Skin of body (tissue), 2 donors: ENCODE data around the gene GRK5. TPM values are rescaled to one million over a fixed set of nuclear protein-coding genes. Genes with fewer than 3 reads are reported as not detected.

Experiments used
- DNase-seq: peaks from one replicate; lab custom pipeline; 2025; lab: John Stamatoyannopoulos, UW
- total RNA-seq: library from RNA; depleted of rRNA; stranded (reverse); fragments of >200 nt; gene quantifications from one replicate; pipeline ENCODE4 v1.2.3, GENCODE V29; 2014

GRK5 gene
- total RNA-seq, 1 donor from 2014 or later, result 10.7 TPM

GRCh38 chr10:119315128-119316001 is 108.0 kb downstream of the GRK5 start:
- no peak for DNase-seq

- DNase-seq, result no peak
Observed at GRCh38 chr10:119316002-119316358, 108.6 kb downstream of the GRK5 start.

- no peak for DNase-seq
Observed at GRCh38 chr10:119316729-119317097, 109.3 kb downstream of the GRK5 start.

- no peak for DNase-seq
Observed at GRCh38 chr10:119318411-119319160, 111.2 kb downstream of the GRK5 start.

- DNase-seq, result no peak
Observed at GRCh38 chr10:119319161-119319919, 112.0 kb downstream of the GRK5 start.

GRCh38 chr10:119319920-119320258 is 112.5 kb downstream of the GRK5 start:
- no peak for DNase-seq

- DNase-seq, result no peak
Observed at GRCh38 chr10:119320981-119321380, 113.6 kb downstream of the GRK5 start.

- DNase-seq, result no peak
Observed at GRCh38 chr10:119323085-119324016, 116.0 kb downstream of the GRK5 start.

- no peak for DNase-seq
Observed at GRCh38 chr10:119325131-119325530, 117.8 kb downstream of the GRK5 start.

GRCh38 chr10:119326167-119326566 is 118.8 kb downstream of the GRK5 start:
- no peak for DNase-seq

GRCh38 chr10:119327096-119327745 is 119.8 kb downstream of the GRK5 start:
- no peak for DNase-seq

GRCh38 chr10:119328223-119328622 is 120.9 kb downstream of the GRK5 start:
- no peak for DNase-seq

GRCh38 chr10:119330342-119330741 is 123.0 kb downstream of the GRK5 start:
- DNase-seq, result no peak

- DNase-seq, result no peak
Observed at GRCh38 chr10:119331061-119331460, 123.7 kb downstream of the GRK5 start.

GRCh38 chr10:119333146-119333792 is 125.9 kb downstream of the GRK5 start:
- no peak for DNase-seq

GRCh38 chr10:119335671-119336353 is 128.4 kb downstream of the GRK5 start:
- DNase-seq, result no peak

GRCh38 chr10:119336599-119336998 is 129.2 kb downstream of the GRK5 start:
- DNase-seq, result no peak

- DNase-seq, result no peak
Observed at GRCh38 chr10:119337223-119337622, 129.9 kb downstream of the GRK5 start.

- no peak for DNase-seq
Observed at GRCh38 chr10:119337796-119338432, 130.5 kb downstream of the GRK5 start.
